Smooth muscle cell (in vitro differentiated cells): ENCODE data around the gene CDK11B. TPM values are rescaled to one million over a fixed set of nuclear protein-coding genes. Genes with fewer than 3 reads are reported as not detected.

Experiments
- DNase-seq: peaks from one replicate; lab custom pipeline; 2025; ENCODE audit not compliant: unreplicated experiment; lab: John Stamatoyannopoulos, UW
- H2AFZ ChIP-seq: fragments of 200-600 bp; sonication (generic); 2 replicates; pipeline ENCODE4 v1.6.0; 2016; ENCODE audit warnings: antibody characterized with exemption, low read depth, mild to moderate bottlenecking
- H3F3A ChIP-seq: fragments of 200-600 bp; sonication (generic); 2 replicates; pipeline ENCODE4 v1.6.0; 2017; ENCODE audit warnings: antibody characterized with exemption, low read depth
- H3K27ac ChIP-seq: fragments of 200-600 bp; sonication (generic); 2 replicates; pipeline ENCODE4 v1.5.1; 2016; ENCODE audit warnings: low read depth, mild to moderate bottlenecking
- H3K27me3 ChIP-seq: fragments of 200-600 bp; sonication (generic); 2 replicates; pipeline ENCODE4 v1.6.1; 2016; ENCODE audit warnings: low read depth, mild to moderate bottlenecking
- H3K36me3 ChIP-seq: fragments of 200-600 bp; sonication (generic); 2 replicates; pipeline ENCODE4 v1.5.1; 2016; ENCODE audit warnings: low read depth
- H3K4me1 ChIP-seq: fragments of 200-600 bp; sonication (generic); 2 replicates; pipeline ENCODE4 v1.5.1; 2016; ENCODE audit warnings: low read depth
- H3K4me2 ChIP-seq: fragments of 200-600 bp; sonication (generic); 2 replicates; pipeline ENCODE4 v1.6.0; 2016; ENCODE audit warnings: mild to moderate bottlenecking
- H3K4me3 ChIP-seq: fragments of 200-600 bp; sonication (generic); 2 replicates; pipeline ENCODE4 v1.5.1; 2016; ENCODE audit warnings: mild to moderate bottlenecking
- H3K79me2 ChIP-seq: fragments of 200-600 bp; sonication (generic); 2 replicates; pipeline ENCODE4 v1.6.0; 2016; ENCODE audit warnings: low read depth, mild to moderate bottlenecking
- H3K9ac ChIP-seq: fragments of 200-600 bp; sonication (generic); 2 replicates; pipeline ENCODE4 v1.6.0; 2016; ENCODE audit warnings: low read depth
- H3K9me3 ChIP-seq: fragments of 200-600 bp; sonication (generic); replicated peaks from 2 replicates; pipeline ENCODE4 v1.5.1; 2016; ENCODE audit warnings: low read depth
- H4K20me1 ChIP-seq: fragments of 200-600 bp; sonication (generic); 2 replicates; pipeline ENCODE4 v1.6.0; 2016; ENCODE audit warnings: low read depth
- CTCF ChIP-seq: fragments of 200-600 bp; sonication (generic); IDR thresholded peaks from 2 replicates; pipeline ENCODE4 v1.5.1; 2017; ENCODE audit warnings: borderline replicate concordance, mild to moderate bottlenecking, antibody characterized with exemption; ENCODE audit not compliant: insufficient read depth, poor library complexity, severe bottlenecking
- WGBS: methylation state at CpG from one replicate; pipeline ENCODE4 v1.1.7; 2016; ENCODE audit warnings: low lambda C conversion rate; 5-methylcytosine and 5-hydroxymethylcytosine counted together
- polyA plus RNA-seq: library from polyadenylated mRNA; unstranded; fragments of >200 nt; fragmentation: Nextera tagmentation; extraction: Ambion mirVana; gene quantifications from 2 replicates; pipeline ENCODE4 v1.2.1, GENCODE V29; 2016
- total RNA-seq: library from RNA; depleted of rRNA; stranded (reverse); fragments of >200 nt; gene quantifications from 2 replicates; pipeline ENCODE4 v1.2.3, GENCODE V29; 2014

Gene CDK11B
- total and polyA plus RNA-seq, 2 experiments from 2014 or later: 13.7 to 15.6 TPM

GRCh38 chr1:1621173-1622009 is 37.4 kb downstream of the CDK11B start:
- Histone ChIP-seq H3K4me1 (peaks cover 16% of the 10 kb centered on the region), H3F3A (peaks cover 3% of the 10 kb centered on the region), H3K9ac (no peak overlapping the region), H3K79me2 (peaks cover 29% of the 10 kb centered on the region), H3K4me3 (no peak overlapping the region), H3K9me3 (no peaks in the 10 kb centered on the region), H3K36me3 (no peaks in the 10 kb centered on the region), H2AFZ (no peak overlapping the region), H3K4me2 (peak overlapping the region; percentile 74), H4K20me1 (peaks cover 85% of the 10 kb centered on the region), H3K27ac (peak overlapping the region; percentile 78), H3K27me3 (no peaks in the 10 kb centered on the region)
- DNase-seq: no peak
- WGBS: 86% methylated on average over 23 of the region's 31 CpGs
- TF ChIP-seq CTCF: no peak

- no peak for TF ChIP-seq CTCF
- H3K9me3 ChIP-seq: no peaks in the 10 kb centered on the region
- H3K27me3 ChIP-seq: no peaks in the 10 kb centered on the region
- no peaks in the 10 kb centered on the region for H3K36me3 ChIP-seq
- WGBS: 97% methylated on average over 16 of the region's 16 CpGs
- peak overlapping the region; percentile 78 for H3K27ac ChIP-seq
- no peak overlapping the region for H2AFZ ChIP-seq
- no peak overlapping the region for H3K9ac ChIP-seq
- no peak overlapping the region for H3K4me3 ChIP-seq
- H3K4me2 ChIP-seq: no peak overlapping the region
- no peak for DNase-seq
- H3F3A ChIP-seq: peaks cover 3% of the 10 kb centered on the region
- peaks cover 18% of the 10 kb centered on the region for H3K4me1 ChIP-seq
- H4K20me1 ChIP-seq: peaks cover 88% of the 10 kb centered on the region
- peaks cover 32% of the 10 kb centered on the region for H3K79me2 ChIP-seq
Observed at GRCh38 chr1:1620433-1621139, 38.2 kb downstream of the CDK11B start.

- Histone ChIP-seq H3F3A (peaks cover 3% of the 10 kb centered on the region), H4K20me1 (peaks cover 86% of the 10 kb centered on the region), H3K36me3 (no peaks in the 10 kb centered on the region), H3K4me1 (peaks cover 18% of the 10 kb centered on the region), H3K4me2 (no peak overlapping the region), H3K4me3 (no peak overlapping the region), H3K27ac (no peak overlapping the region), H3K27me3 (no peaks in the 10 kb centered on the region), H3K9me3 (no peaks in the 10 kb centered on the region), H3K9ac (no peak overlapping the region), H3K79me2 (peaks cover 32% of the 10 kb centered on the region), H2AFZ (no peak overlapping the region)
- no peak for DNase-seq
- no peak for TF ChIP-seq CTCF
- WGBS: 78% methylated on average over 14 of the region's 14 CpGs
Observed at GRCh38 chr1:1619917-1620361, 38.9 kb downstream of the CDK11B start.
